ENCODE results near the gene ZFAND5.

ZFAND5 gene

DNA sequence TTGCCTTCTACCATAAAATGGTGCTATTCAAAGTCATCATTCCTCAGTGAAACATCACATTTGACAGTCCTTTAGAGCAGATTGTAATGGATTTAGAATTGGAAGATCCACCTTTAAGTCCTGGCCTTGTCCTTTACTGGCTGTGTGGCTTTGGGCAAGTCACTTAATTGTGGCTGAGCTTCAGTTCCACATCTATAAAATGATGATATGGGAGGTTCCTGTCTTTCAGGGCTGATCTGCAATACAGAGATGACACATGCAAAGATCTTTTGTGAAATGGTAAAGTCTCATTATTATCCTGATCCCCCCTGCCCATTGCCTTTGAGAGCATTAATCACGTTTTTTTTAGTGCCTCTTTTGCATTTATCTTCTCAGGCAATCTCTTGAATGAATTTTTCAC is 58.2 kb downstream of the ZFAND5 start:
- in situ Hi-C loops (cut with HindIII; ENCODE audit: low pct_unique_long_range_greater_than_20kb, low sequenced_read_pairs) = no loop called here
- no peak for TF ChIP-seq JUND (IDR thresholded peaks at IDR 0.05; ENCODE audit: low read depth)
- no peak for DNase-seq (ENCODE audit: low read depth in 1 of 2, low spot score in 1 of 2)

DNA sequence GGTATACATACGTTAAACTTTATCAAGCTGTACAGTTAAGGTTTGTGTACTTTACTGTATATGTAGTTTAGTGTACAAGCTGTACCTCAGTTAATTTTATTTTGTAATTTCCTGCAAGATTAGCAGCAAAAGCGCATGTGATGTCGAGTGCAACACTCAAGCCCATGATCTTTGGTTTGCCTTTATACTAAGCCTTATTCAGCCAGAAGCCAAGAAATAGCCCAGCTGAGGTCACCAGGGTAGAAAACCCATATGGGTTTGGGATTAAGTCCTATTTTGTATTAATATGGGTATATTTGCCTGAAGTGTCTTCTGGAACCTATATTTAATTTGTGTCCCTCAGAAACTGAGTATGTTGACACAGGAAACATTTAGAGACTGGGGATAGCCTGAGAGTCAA is 59.3 kb downstream of the ZFAND5 start:
- in situ Hi-C loops (cut with HindIII; ENCODE audit: low pct_unique_long_range_greater_than_20kb, low sequenced_read_pairs) = no loop called here
- no peak for TF ChIP-seq JUND (IDR thresholded peaks at IDR 0.05; ENCODE audit: low read depth)
- DNase-seq (ENCODE audit: low read depth in 1 of 2, low spot score in 1 of 2) = no peak

DNA sequence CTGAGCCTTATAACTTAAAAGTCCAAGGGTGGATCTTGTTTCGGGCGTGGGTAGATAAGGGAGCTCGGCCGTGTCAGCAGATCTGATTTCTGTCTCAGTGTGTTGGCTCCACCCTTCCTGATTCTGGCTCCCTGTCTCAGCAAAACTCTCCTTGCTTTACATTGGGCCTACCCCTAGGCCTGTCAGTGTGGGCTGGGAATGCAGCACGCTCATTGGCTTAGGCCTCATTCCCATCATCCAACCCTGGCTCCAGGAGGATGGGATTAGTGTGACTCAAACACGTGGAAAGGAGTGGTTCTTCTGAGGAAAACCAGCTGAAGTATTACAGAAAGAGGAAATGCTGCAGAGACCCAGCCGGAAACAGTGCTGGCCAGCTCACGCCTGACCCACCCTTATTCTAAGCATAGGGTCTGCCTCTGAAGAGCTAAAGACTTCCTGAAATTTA is 59.9 kb downstream of the ZFAND5 start:
- in situ Hi-C loops (cut with HindIII; ENCODE audit: low pct_unique_long_range_greater_than_20kb, low sequenced_read_pairs) = no loop called here
- TF ChIP-seq JUND (IDR thresholded peaks at IDR 0.05; ENCODE audit: low read depth) = no peak
- DNase-seq (ENCODE audit: low read depth in 1 of 2, low spot score in 1 of 2) = no peak

DNA sequence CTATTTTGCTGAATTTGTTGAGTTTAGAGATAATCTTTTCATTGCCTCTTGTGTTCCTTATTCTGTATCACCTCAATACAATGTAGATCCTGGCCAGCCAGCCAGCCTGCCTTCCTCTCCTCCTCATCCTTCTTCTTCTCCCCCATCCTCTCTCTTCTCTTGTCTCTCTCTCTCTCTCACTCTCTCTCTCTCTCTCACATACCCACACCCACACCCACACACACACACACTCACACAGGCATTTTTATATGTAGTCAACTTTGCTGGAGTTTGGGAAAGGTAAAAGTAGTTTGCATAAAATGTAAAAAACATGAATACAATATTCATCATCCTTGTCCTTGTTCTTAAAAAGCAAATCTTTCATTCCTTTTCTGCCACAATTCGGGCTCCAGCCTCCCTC is 60.5 kb downstream of the ZFAND5 start:
- DNase-seq (ENCODE audit: low read depth in 1 of 2, low spot score in 1 of 2) = no peak
- no peak for TF ChIP-seq JUND (IDR thresholded peaks at IDR 0.05; ENCODE audit: low read depth)
- in situ Hi-C loops (cut with HindIII; ENCODE audit: low pct_unique_long_range_greater_than_20kb, low sequenced_read_pairs) = no loop called here
